NOMO-1 (cell line): Measurements from ENCODE around the gene ALG12.

Experiments used
- DNase-seq, 2 experiments: peaks; one replicate each; lab custom pipeline; 2025; ENCODE audit not compliant: unreplicated experiment in 2 of 2; lab: John Stamatoyannopoulos, UW

The ALG12 gene

GRCh38 chr22:49947296-49947622, 29.0 kb upstream of the ALG12 start:
- DNase-seq = no peak

GRCh38 chr22:49946612-49947295, 28.5 kb upstream of the ALG12 start:
- DNase-seq = no peak

GRCh38 chr22:49945042-49945794, 27.0 kb upstream of the ALG12 start:
- DNase-seq = peak in 1 of 2 experiments; percentile 20

- no peak for DNase-seq
These were observed 26.2 kb upstream of the ALG12 start for GRCh38 chr22:49944399-49944891.

GRCh38 chr22:49943771-49944398, 25.6 kb upstream of the ALG12 start:
- no peak for DNase-seq

GRCh38 chr22:49943405-49943765, 25.1 kb upstream of the ALG12 start:
- DNase-seq = no peak

GRCh38 chr22:49942565-49943404, 24.5 kb upstream of the ALG12 start:
- no peak for DNase-seq

GRCh38 chr22:49941507-49942316, 23.5 kb upstream of the ALG12 start:
- DNase-seq = no peak

- no peak for DNase-seq
These were observed 20.4 kb upstream of the ALG12 start for GRCh38 chr22:49938565-49939136.

- DNase-seq = no peak
These were observed 19.7 kb upstream of the ALG12 start for GRCh38 chr22:49937758-49938564.

GRCh38 chr22:49936973-49937757, 18.9 kb upstream of the ALG12 start:
- DNase-seq = no peak

GRCh38 chr22:49936018-49936972, 18.1 kb upstream of the ALG12 start:
- DNase-seq = peak; percentile 82 to 95

GRCh38 chr22:49935561-49935960, 17.3 kb upstream of the ALG12 start:
- DNase-seq = no peak

GRCh38 chr22:49934891-49935557, 16.8 kb upstream of the ALG12 start:
- DNase-seq = peak; percentile 26 to 63

GRCh38 chr22:49934160-49934890, 16.1 kb upstream of the ALG12 start:
- peak; percentile 12 to 17 for DNase-seq
